Gastroesophageal sphincter (tissue), 4 donors: ENCODE results near the gene BICC1. TPM values are rescaled to one million over a fixed set of nuclear protein-coding genes. Genes with fewer than 3 reads are reported as not detected.

ENCODE experiments used
- ATAC-seq: fragments of 150-250 bp; one replicate; pipeline ENCODE4 v1.9.1; 2016; ENCODE audit warnings: mild to moderate bottlenecking, moderate library complexity
- H3K27ac ChIP-seq, 4 donors: fragments of 200-600 bp; sonication (generic) in 3 of 4; 1 replicate in 3 of 4; 2 replicates in 1 of 4; pipeline ENCODE4 v1.5.1; 2016 to 2019
- H3K27me3 ChIP-seq: fragments of 200-600 bp; sonication (generic); one replicate; pipeline ENCODE4 v1.5.1; 2019
- H3K36me3 ChIP-seq, 2 donors: fragments of 200-600 bp; sonication (generic); one replicate each; pipeline ENCODE4 v1.5.1; 2019; ENCODE audit warnings: control low read depth in 1 of 2
- H3K4me1 ChIP-seq, 3 donors: fragments of 200-600 bp; sonication (generic); 1 replicate in 2 of 3; 2 replicates in 1 of 3; pipeline ENCODE4 v1.5.1; 2016 to 2019; ENCODE audit warnings: control low read depth in 2 of 3
- H3K4me3 ChIP-seq, 2 donors: fragments of 200-600 bp; sonication (generic); one replicate each; pipeline ENCODE4 v1.5.1; 2019; ENCODE audit warnings: mild to moderate bottlenecking in 1 of 2, moderate library complexity in 1 of 2
- H3K9me3 ChIP-seq, 3 donors: fragments of 200-600 bp; sonication (generic); one replicate each; pipeline ENCODE4 v1.5.1; 2017 to 2019; ENCODE audit warnings: control low read depth in 2 of 3
- CTCF ChIP-seq, 4 experiments: fragments of 200-600 bp in 2 of 4; fragments of 450-650 bp in 2 of 4; sonication (generic) in 1 of 4; IDR thresholded peaks; one replicate each; pipeline ENCODE4 v1.5.1; 2017 to 2019; ENCODE audit warnings: antibody characterized with exemption in 4 of 4, mild to moderate bottlenecking in 2 of 4, moderate library complexity in 2 of 4
- EP300 ChIP-seq: sonication (generic); formaldehyde crosslinking; IDR thresholded peaks from one replicate; pipeline ENCODE4 v1.6.1; 2017; ENCODE audit warnings: antibody characterized with exemption, mild to moderate bottlenecking
- POLR2A ChIP-seq, 2 donors: fragments of 450-650 bp; IDR thresholded peaks; one replicate each; pipeline ENCODE4 v1.6.1; 2017; ENCODE audit warnings: antibody characterized with exemption in 2 of 2, mild to moderate bottlenecking in 2 of 2, moderate library complexity in 1 of 2
- POLR2AphosphoS5 ChIP-seq: sonication (generic); formaldehyde crosslinking; IDR thresholded peaks from one replicate; pipeline ENCODE4 v1.6.1; 2017; ENCODE audit warnings: antibody characterized with exemption
- WGBS, 2 donors: methylation state at CpG; one replicate each; pipeline ENCODE4 v1.1.5; 2018; ENCODE audit warnings: low coverage in 1 of 2; 5-methylcytosine and 5-hydroxymethylcytosine counted together
- total RNA-seq, 4 donors: library from RNA; depleted of rRNA; stranded (reverse); fragments of >200 nt; gene quantifications; one replicate each; pipeline ENCODE4 v1.1.0, GENCODE V29; 2016

BICC1 gene
- total RNA-seq, 4 donors from 2014 or later: 18.6 to 27.8 (median 22.5) TPM

DNA sequence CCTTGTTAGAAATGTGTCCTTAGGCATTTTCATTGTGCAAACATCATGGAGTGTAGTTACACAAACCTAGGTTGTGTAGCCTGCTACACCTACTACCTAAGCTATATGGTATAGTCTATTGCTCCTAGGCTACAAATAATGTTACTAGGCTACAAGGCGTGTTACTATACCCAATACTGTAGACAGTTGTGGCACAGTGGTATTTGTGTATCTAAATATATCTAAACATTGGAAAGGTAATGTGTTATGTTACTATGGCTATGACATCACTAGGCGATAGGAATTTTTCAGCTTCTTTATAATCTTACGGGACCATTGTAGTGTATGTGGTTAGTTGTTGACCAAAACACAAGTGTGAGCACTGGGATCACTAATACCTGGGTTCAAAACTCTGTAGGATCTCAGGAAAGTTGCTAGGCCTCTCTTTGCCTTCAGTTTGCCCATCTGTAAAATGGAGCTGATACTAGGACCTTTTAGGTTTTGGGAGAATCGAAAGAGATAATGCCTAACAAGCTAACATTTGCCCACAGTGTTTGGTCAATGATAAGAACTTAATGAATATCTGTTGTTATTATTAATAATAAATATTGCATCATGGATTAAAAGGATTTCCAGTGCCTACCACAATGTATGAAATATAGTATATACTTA lies 2.7 kb downstream of the BICC1 start:
- 73 to 84% methylated on average over 4 of the region's 4 CpGs for WGBS, 2 donors
- no peaks in the 10 kb centered on the region for H3K27me3 ChIP-seq
- no peak overlapping the region for H3K27ac ChIP-seq
- peak overlapping the region; percentile 81 to 82 for H3K4me3 ChIP-seq
- peaks cover 0 to 50% (median 3%) of the 10 kb centered on the region in 3 donors for H3K4me1 ChIP-seq
- H3K36me3 ChIP-seq: no peaks in the 10 kb centered on the region
- ATAC-seq: no peak
- no peaks in the 10 kb centered on the region for H3K9me3 ChIP-seq
- no peak for TF ChIP-seq POLR2A (IDR thresholded peaks at IDR 0.05)
- TF ChIP-seq EP300: no peak
- no peak for TF ChIP-seq POLR2AphosphoS5
- TF ChIP-seq CTCF (IDR thresholded peaks at IDR 0.05): no peak

- no peak overlapping the region for H3K4me3 ChIP-seq
- no peaks in the 10 kb centered on the region for H3K9me3 ChIP-seq
- no peak overlapping the region for H3K27ac ChIP-seq
- 95 to 100% methylated on average over 1 of the region's 1 CpG for WGBS, 2 donors
- H3K4me1 ChIP-seq: peaks cover 0 to 50% (median 3%) of the 10 kb centered on the region in 3 donors
- no peak for TF ChIP-seq POLR2A (IDR thresholded peaks at IDR 0.05)
- TF ChIP-seq POLR2AphosphoS5: no peak
- no peaks in the 10 kb centered on the region for H3K27me3 ChIP-seq
- no peak for ATAC-seq
- H3K36me3 ChIP-seq: no peaks in the 10 kb centered on the region
These were observed 3.4 kb downstream of the BICC1 start for GRCh38 chr10:58516119-58516518.

DNA sequence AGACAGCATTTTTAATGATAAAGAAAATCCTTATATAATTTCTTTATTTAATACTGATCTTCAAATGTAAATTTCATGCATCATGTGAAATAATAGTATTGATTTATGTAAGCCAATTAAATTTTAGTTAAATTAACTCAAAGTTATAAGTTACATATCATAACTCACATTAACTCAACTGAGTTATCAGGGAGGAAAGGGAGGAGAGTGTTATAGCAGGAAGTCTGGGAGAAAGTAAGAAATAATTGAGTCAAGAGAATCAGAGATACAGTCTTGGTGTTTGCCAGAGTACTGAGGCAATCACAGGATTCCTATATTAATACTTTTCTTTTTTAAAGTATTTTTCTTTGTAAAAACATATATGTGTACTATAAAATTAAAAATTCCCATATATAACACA lies 4.0 kb downstream of the BICC1 start:
- Histone ChIP-seq H3K27ac (no peak overlapping the region), H3K36me3 (no peaks in the 10 kb centered on the region), H3K9me3 (no peaks in the 10 kb centered on the region), H3K27me3 (no peaks in the 10 kb centered on the region), H3K4me1 (peaks cover 0 to 48% (median 3%) of the 10 kb centered on the region in 3 donors), H3K4me3 (no peak overlapping the region)
- ATAC-seq: no peak
- TF ChIP-seq CTCF (IDR thresholded peaks at IDR 0.05) (no peak), POLR2A (IDR thresholded peaks at IDR 0.05) (no peak), POLR2AphosphoS5 (no peak), EP300 (no peak)

- Histone ChIP-seq H3K36me3 (no peaks in the 10 kb centered on the region), H3K9me3 (no peaks in the 10 kb centered on the region), H3K4me1 (peaks cover 0 to 43% (median 3%) of the 10 kb centered on the region in 3 donors), H3K4me3 (no peak overlapping the region), H3K27ac (no peak overlapping the region), H3K27me3 (no peaks in the 10 kb centered on the region)
- ATAC-seq: no peak
- no peak for TF ChIP-seq EP300
- WGBS, 2 donors: 0 to 57% methylated on average over 1 of the region's 1 CpG
These were observed 4.4 kb downstream of the BICC1 start for GRCh38 chr10:58517081-58517480.

GRCh38 chr10:58517491-58518355 lies 5.1 kb downstream of the BICC1 start:
- Histone ChIP-seq H3K27me3 (no peaks in the 10 kb centered on the region), H3K36me3 (no peaks in the 10 kb centered on the region), H3K9me3 (no peaks in the 10 kb centered on the region), H3K27ac (no peak overlapping the region), H3K4me3 (no peak overlapping the region), H3K4me1 (peaks cover 0 to 40% (median 3%) of the 10 kb centered on the region in 3 donors)
- TF ChIP-seq POLR2A (IDR thresholded peaks at IDR 0.05) (no peak), EP300 (no peak), CTCF (IDR thresholded peaks at IDR 0.05) (no peak), POLR2AphosphoS5 (no peak)
- WGBS, 2 donors: 65 to 86% methylated on average over 4 of the region's 4 CpGs
- no peak for ATAC-seq
